Measurements from ENCODE around the gene SEPTIN8.

SEPTIN8 gene

GRCh38 chr5:132751444-132751843 lies 25.6 kb downstream of the SEPTIN8 start:
- Histone ChIP-seq H3K27me3 (replicated peaks; ENCODE audit: control insufficient read depth, insufficient read depth, low read length, poor library complexity, severe bottlenecking) (no peaks in the 10 kb centered on the region), H3K4me1 (ENCODE audit: control insufficient read depth, insufficient read depth, low read length, poor library complexity, severe bottlenecking) (peaks cover 7% of the 10 kb centered on the region), H3K27ac (ENCODE audit: insufficient read depth, low read length, poor library complexity, severe bottlenecking) (no peak overlapping the region), H3K36me3 (ENCODE audit: control insufficient read depth, insufficient read depth, low read length) (peaks cover 9% of the 10 kb centered on the region), H3K9me3 (ENCODE audit: control insufficient read depth, low read length) (no peaks in the 10 kb centered on the region), H3K4me3 (ENCODE audit: insufficient read depth, low read depth, low read length, poor library complexity, severe bottlenecking) (no peak overlapping the region)
- DNase-seq = no peak

- DNase-seq = no peak
- Histone ChIP-seq H3K36me3 (ENCODE audit: control insufficient read depth, insufficient read depth, low read length) (peaks cover 9% of the 10 kb centered on the region), H3K27ac (ENCODE audit: insufficient read depth, low read length, poor library complexity, severe bottlenecking) (peak overlapping the region; percentile 1), H3K9me3 (ENCODE audit: control insufficient read depth, low read length) (no peaks in the 10 kb centered on the region), H3K27me3 (replicated peaks; ENCODE audit: control insufficient read depth, insufficient read depth, low read length, poor library complexity, severe bottlenecking) (no peaks in the 10 kb centered on the region), H3K4me1 (ENCODE audit: control insufficient read depth, insufficient read depth, low read length, poor library complexity, severe bottlenecking) (peaks cover 7% of the 10 kb centered on the region), H3K4me3 (ENCODE audit: insufficient read depth, low read depth, low read length, poor library complexity, severe bottlenecking) (no peak overlapping the region)
These were observed 26.4 kb downstream of the SEPTIN8 start for GRCh38 chr5:132750471-132751230.

- Histone ChIP-seq H3K27ac (ENCODE audit: insufficient read depth, low read length, poor library complexity, severe bottlenecking) (no peak overlapping the region), H3K4me1 (ENCODE audit: control insufficient read depth, insufficient read depth, low read length, poor library complexity, severe bottlenecking) (peaks cover 7% of the 10 kb centered on the region)
These were observed 27.5 kb downstream of the SEPTIN8 start for GRCh38 chr5:132749506-132749905.

GRCh38 chr5:132748522-132749000 lies 28.5 kb downstream of the SEPTIN8 start:
- peak overlapping the region; percentile 70 for H3K4me3 ChIP-seq (ENCODE audit: insufficient read depth, low read depth, low read length, poor library complexity, severe bottlenecking)
- H3K9me3 ChIP-seq (ENCODE audit: control insufficient read depth, low read length) = no peaks in the 10 kb centered on the region
- no peak overlapping the region for H3K27ac ChIP-seq (ENCODE audit: insufficient read depth, low read length, poor library complexity, severe bottlenecking)
- peaks cover 7% of the 10 kb centered on the region for H3K4me1 ChIP-seq (ENCODE audit: control insufficient read depth, insufficient read depth, low read length, poor library complexity, severe bottlenecking)
- peaks cover 9% of the 10 kb centered on the region for H3K36me3 ChIP-seq (ENCODE audit: control insufficient read depth, insufficient read depth, low read length)
- no peaks in the 10 kb centered on the region for H3K27me3 ChIP-seq (replicated peaks; ENCODE audit: control insufficient read depth, insufficient read depth, low read length, poor library complexity, severe bottlenecking)
- no peak for DNase-seq

More at GRCh38 chr5:132749506-132749905, 27.5 kb downstream of the SEPTIN8 start:
- Histone ChIP-seq H3K4me3 (ENCODE audit: insufficient read depth, low read depth, low read length, poor library complexity, severe bottlenecking) (no peak overlapping the region), H3K36me3 (ENCODE audit: control insufficient read depth, insufficient read depth, low read length) (peaks cover 9% of the 10 kb centered on the region), H3K9me3 (ENCODE audit: control insufficient read depth, low read length) (no peaks in the 10 kb centered on the region), H3K27me3 (replicated peaks; ENCODE audit: control insufficient read depth, insufficient read depth, low read length, poor library complexity, severe bottlenecking) (no peaks in the 10 kb centered on the region)
- no peak for DNase-seq

- Histone ChIP-seq H3K27ac (ENCODE audit: insufficient read depth, low read length, poor library complexity, severe bottlenecking) (peak overlapping the region; percentile 73), H3K4me3 (ENCODE audit: insufficient read depth, low read depth, low read length, poor library complexity, severe bottlenecking) (peak overlapping the region; percentile 70), H3K36me3 (ENCODE audit: control insufficient read depth, insufficient read depth, low read length) (peaks cover 9% of the 10 kb centered on the region), H3K9me3 (ENCODE audit: control insufficient read depth, low read length) (no peaks in the 10 kb centered on the region), H3K4me1 (ENCODE audit: control insufficient read depth, insufficient read depth, low read length, poor library complexity, severe bottlenecking) (peaks cover 7% of the 10 kb centered on the region), H3K27me3 (replicated peaks; ENCODE audit: control insufficient read depth, insufficient read depth, low read length, poor library complexity, severe bottlenecking) (no peaks in the 10 kb centered on the region)
- DNase-seq = peak; percentile 29 to 36 (median 32)
These were observed 29.2 kb downstream of the SEPTIN8 start for GRCh38 chr5:132747616-132748440.

GRCh38 chr5:132746954-132747615 lies 30.0 kb downstream of the SEPTIN8 start, which contains the start of gene CCNI2:
Gene CCNI2, plus strand, starts transcription at chr5:132747426. Its CDS starts 70 bp downstream, at chr5:132747496.
- peak within 1 kb of the TSS; percentile 73 for H3K27ac ChIP-seq (ENCODE audit: insufficient read depth, low read length, poor library complexity, severe bottlenecking)
- H3K27me3 ChIP-seq (replicated peaks; ENCODE audit: control insufficient read depth, insufficient read depth, low read length, poor library complexity, severe bottlenecking) = no peaks in the 10 kb centered on the region
- H3K36me3 ChIP-seq (ENCODE audit: control insufficient read depth, insufficient read depth, low read length) = peaks cover 3% of the 10 kb centered on the region
- peak within 1 kb of the TSS; percentile 70 for H3K4me3 ChIP-seq (ENCODE audit: insufficient read depth, low read depth, low read length, poor library complexity, severe bottlenecking)
- peak; percentile 51 to 62 (median 61) for DNase-seq
- H3K4me1 ChIP-seq (ENCODE audit: control insufficient read depth, insufficient read depth, low read length, poor library complexity, severe bottlenecking) = peaks cover 7% of the 10 kb centered on the region
- H3K9me3 ChIP-seq (ENCODE audit: control insufficient read depth, low read length) = no peaks in the 10 kb centered on the region

- H3K27ac ChIP-seq (ENCODE audit: insufficient read depth, low read length, poor library complexity, severe bottlenecking) = peak overlapping the region; percentile 73
- peaks cover 7% of the 10 kb centered on the region for H3K4me1 ChIP-seq (ENCODE audit: control insufficient read depth, insufficient read depth, low read length, poor library complexity, severe bottlenecking)
- no peak for DNase-seq
- no peaks in the 10 kb centered on the region for H3K36me3 ChIP-seq (ENCODE audit: control insufficient read depth, insufficient read depth, low read length)
- H3K4me3 ChIP-seq (ENCODE audit: insufficient read depth, low read depth, low read length, poor library complexity, severe bottlenecking) = peak overlapping the region; percentile 70
- H3K9me3 ChIP-seq (ENCODE audit: control insufficient read depth, low read length) = no peaks in the 10 kb centered on the region
- no peaks in the 10 kb centered on the region for H3K27me3 ChIP-seq (replicated peaks; ENCODE audit: control insufficient read depth, insufficient read depth, low read length, poor library complexity, severe bottlenecking)
These were observed 30.5 kb downstream of the SEPTIN8 start for GRCh38 chr5:132746592-132746953.

- Histone ChIP-seq H3K4me3 (ENCODE audit: insufficient read depth, low read depth, low read length, poor library complexity, severe bottlenecking) (no peak overlapping the region), H3K27me3 (replicated peaks; ENCODE audit: control insufficient read depth, insufficient read depth, low read length, poor library complexity, severe bottlenecking) (no peaks in the 10 kb centered on the region), H3K4me1 (ENCODE audit: control insufficient read depth, insufficient read depth, low read length, poor library complexity, severe bottlenecking) (peaks cover 7% of the 10 kb centered on the region), H3K27ac (ENCODE audit: insufficient read depth, low read length, poor library complexity, severe bottlenecking) (no peak overlapping the region), H3K36me3 (ENCODE audit: control insufficient read depth, insufficient read depth, low read length) (no peaks in the 10 kb centered on the region), H3K9me3 (ENCODE audit: control insufficient read depth, low read length) (no peaks in the 10 kb centered on the region)
- no peak for DNase-seq
These were observed 32.4 kb downstream of the SEPTIN8 start for GRCh38 chr5:132744659-132745058.

- no peak for DNase-seq
- Histone ChIP-seq H3K27ac (ENCODE audit: insufficient read depth, low read length, poor library complexity, severe bottlenecking) (no peak overlapping the region), H3K36me3 (ENCODE audit: control insufficient read depth, insufficient read depth, low read length) (no peaks in the 10 kb centered on the region), H3K9me3 (ENCODE audit: control insufficient read depth, low read length) (no peaks in the 10 kb centered on the region), H3K4me3 (ENCODE audit: insufficient read depth, low read depth, low read length, poor library complexity, severe bottlenecking) (no peak overlapping the region), H3K27me3 (replicated peaks; ENCODE audit: control insufficient read depth, insufficient read depth, low read length, poor library complexity, severe bottlenecking) (no peaks in the 10 kb centered on the region), H3K4me1 (ENCODE audit: control insufficient read depth, insufficient read depth, low read length, poor library complexity, severe bottlenecking) (peaks cover 6% of the 10 kb centered on the region)
These were observed 34.4 kb downstream of the SEPTIN8 start for GRCh38 chr5:132742626-132743025.

Measured in effector memory CD4-positive, alpha-beta T cell (primary cell).